T-helper 17 cell (primary cell): ENCODE data around the gene MDP1. TPM values are rescaled to one million over a fixed set of nuclear protein-coding genes. Genes with fewer than 3 reads are reported as not detected.
A peak's percentile ranks its signal among the peaks of the same experiment; 100 is the strongest.
"Not testable (repeated sequence)": the region's sequence is repeated elsewhere in the genome, so short reads cannot be mapped to it uniquely, and the experiment has no call there.

Experiments used
- ATAC-seq: fragments of 150-1000 bp; cut with Tn5 transposase; 2 replicates; pipeline ENCODE4 v1.10.0; 2021; ENCODE audit warnings: mild to moderate bottlenecking, moderate library complexity
- DNase-seq, 3 donors: peaks; one replicate each; pipeline versions ENCODE4 v3.0.0 to v3.0.0-alpha.2; 2020 to 2021
- H3K9me3 ChIP-seq: one replicate; pipeline ENCODE4 v1.7.0; 2013; ENCODE audit warnings: low read length, mild to moderate bottlenecking; ENCODE audit not compliant: control insufficient read depth, poor library complexity, severe bottlenecking
- H3K27ac Mint-ChIP-seq: one replicate; pipeline ENCODE4 v1.8.0; 2022; ENCODE audit warnings: mild to moderate bottlenecking, moderate library complexity, mixed read lengths
- H3K27me3 Mint-ChIP-seq: one replicate; pipeline ENCODE4 v1.8.0; 2022; ENCODE audit warnings: mixed read lengths
- H3K36me3 Mint-ChIP-seq: one replicate; pipeline ENCODE4 v1.8.0; 2022; ENCODE audit warnings: low read depth, mixed read lengths
- H3K4me1 Mint-ChIP-seq: one replicate; pipeline ENCODE4 v1.8.0; 2022; ENCODE audit warnings: mild to moderate bottlenecking, mixed read lengths
- H3K4me3 Mint-ChIP-seq: one replicate; pipeline ENCODE4 v1.8.0; 2022; ENCODE audit warnings: mild to moderate bottlenecking, moderate library complexity, mixed read lengths
- total RNA-seq, 4 donors: library from RNA in 2 of 4; stranded (reverse) in 2 of 4; gene quantifications; one replicate each; pipeline ENCODE4 v1.2.3 and lab custom pipeline; 2022 to 2026

Gene MDP1
- total RNA-seq, 2 donors from 2014 or later = 4.0 to 5.9 TPM

- H3K36me3 Mint-ChIP-seq = peaks cover 4% of the 10 kb centered on the region
- no peak overlapping the region for H3K4me3 Mint-ChIP-seq
- ATAC-seq (no peak), DNase-seq (no peak)
- no peaks in the 10 kb centered on the region for H3K27me3 Mint-ChIP-seq
- no peaks in the 10 kb centered on the region for H3K9me3 ChIP-seq
- H3K27ac Mint-ChIP-seq = peak overlapping the region; percentile 32
- peaks cover 2% of the 10 kb centered on the region for H3K4me1 Mint-ChIP-seq
These were observed 41.1 kb upstream of the MDP1 start for GRCh38 chr14:24256960-24257359.

- no peak for DNase-seq
- H3K4me1 Mint-ChIP-seq = peaks cover 2% of the 10 kb centered on the region
- H3K27me3 Mint-ChIP-seq = no peaks in the 10 kb centered on the region
- peaks cover 3% of the 10 kb centered on the region for H3K36me3 Mint-ChIP-seq
- H3K27ac Mint-ChIP-seq = peak overlapping the region; percentile 32
- ATAC-seq = no peak
- H3K4me3 Mint-ChIP-seq = no peak overlapping the region
- H3K9me3 ChIP-seq = no peaks in the 10 kb centered on the region
These were observed 40.3 kb upstream of the MDP1 start for GRCh38 chr14:24255931-24256711.

DNA sequence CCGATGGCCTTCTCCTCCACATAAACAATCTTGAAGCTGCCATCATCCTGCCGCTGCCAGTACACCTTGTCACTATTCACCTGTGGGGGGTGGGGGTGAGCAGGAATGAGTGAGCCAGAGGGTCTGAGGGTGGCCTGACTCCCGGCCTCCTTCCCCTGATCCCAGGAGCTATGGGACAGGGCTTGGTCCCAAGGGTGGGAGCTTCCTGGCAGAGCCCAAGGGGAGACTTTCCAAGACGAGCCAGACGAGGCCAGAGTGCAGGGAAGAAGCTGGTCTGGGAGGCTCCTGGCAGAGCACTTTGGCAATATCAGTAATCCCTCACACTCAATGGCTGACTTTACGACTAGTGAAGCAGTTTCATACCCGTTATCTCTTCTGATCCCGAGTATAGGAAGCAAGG is 39.6 kb upstream of the MDP1 start:
- H3K4me1 Mint-ChIP-seq = peaks cover 6% of the 10 kb centered on the region
- no peak for ATAC-seq
- no peak for DNase-seq
- H3K36me3 Mint-ChIP-seq = peaks cover 2% of the 10 kb centered on the region
- H3K4me3 Mint-ChIP-seq = no peak overlapping the region
- no peaks in the 10 kb centered on the region for H3K9me3 ChIP-seq
- H3K27me3 Mint-ChIP-seq = no peaks in the 10 kb centered on the region
- no peak overlapping the region for H3K27ac Mint-ChIP-seq

DNA sequence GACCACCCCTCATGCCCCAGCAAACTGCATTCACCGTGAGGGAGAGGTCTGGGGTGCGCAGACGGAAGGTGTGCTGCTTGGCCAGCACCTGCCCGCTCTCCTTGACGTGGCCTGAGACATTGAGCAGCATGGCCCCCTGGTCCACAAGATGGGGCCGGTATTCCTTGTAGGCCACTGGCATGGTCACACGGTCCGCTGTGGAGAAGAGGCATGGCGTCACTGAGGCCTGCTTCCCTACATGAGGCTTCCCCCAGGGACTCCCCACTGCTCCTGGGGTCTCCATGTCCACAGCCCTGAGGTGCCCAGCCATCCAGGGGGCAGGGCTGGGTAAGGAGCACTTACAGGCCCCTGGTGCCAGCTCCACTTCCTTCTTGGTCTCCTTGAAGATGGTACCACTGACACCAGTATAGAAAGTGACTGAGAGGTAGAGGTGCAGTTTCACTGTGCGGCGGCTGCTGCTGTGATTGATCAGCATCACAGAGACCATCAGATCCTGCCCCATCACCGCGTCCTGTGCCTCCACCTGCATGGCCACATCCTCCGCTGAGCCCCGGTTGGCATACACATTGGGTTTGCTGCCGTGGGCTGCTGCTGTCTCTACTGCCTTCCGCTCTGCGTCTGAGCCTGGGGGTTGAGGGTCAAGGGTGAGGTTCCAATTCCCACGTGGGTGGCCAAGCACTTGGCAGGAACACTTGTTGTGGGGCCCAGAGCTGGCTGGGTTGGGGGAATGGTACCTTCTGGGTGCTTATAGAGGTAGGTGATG is 38.9 kb upstream of the MDP1 start:
- ATAC-seq (no peak), DNase-seq (no peak)
- H3K4me1 Mint-ChIP-seq = peaks cover 9% of the 10 kb centered on the region
- no peak overlapping the region for H3K27ac Mint-ChIP-seq
- H3K9me3 ChIP-seq = no peaks in the 10 kb centered on the region
- no peaks in the 10 kb centered on the region for H3K27me3 Mint-ChIP-seq
- no peak overlapping the region for H3K4me3 Mint-ChIP-seq
- peaks cover 6% of the 10 kb centered on the region for H3K36me3 Mint-ChIP-seq

- H3K36me3 Mint-ChIP-seq = peaks cover 6% of the 10 kb centered on the region
- peak overlapping the region; percentile 29 for H3K27ac Mint-ChIP-seq
- H3K4me3 Mint-ChIP-seq = no peak overlapping the region
- no peak for DNase-seq
- peaks cover 11% of the 10 kb centered on the region for H3K4me1 Mint-ChIP-seq
- no peaks in the 10 kb centered on the region for H3K27me3 Mint-ChIP-seq
- no peaks in the 10 kb centered on the region for H3K9me3 ChIP-seq
- no peak for ATAC-seq
These were observed 38.1 kb upstream of the MDP1 start for GRCh38 chr14:24253936-24254335.

- DNase-seq (no peak), ATAC-seq (no peak)
- Mint-ChIP-seq H3K4me1 (peaks cover 15% of the 10 kb centered on the region), H3K27me3 (no peaks in the 10 kb centered on the region), H3K27ac (peak overlapping the region; percentile 19), H3K36me3 (peaks cover 6% of the 10 kb centered on the region), H3K4me3 (no peak overlapping the region)
- H3K9me3 ChIP-seq = no peaks in the 10 kb centered on the region
These were observed 36.6 kb upstream of the MDP1 start for GRCh38 chr14:24252289-24253124.

- peaks cover 19% of the 10 kb centered on the region for H3K4me1 Mint-ChIP-seq
- no peaks in the 10 kb centered on the region for H3K27me3 Mint-ChIP-seq
- H3K27ac Mint-ChIP-seq = peak overlapping the region; percentile 19
- ATAC-seq (no peak), DNase-seq (no peak)
- no peaks in the 10 kb centered on the region for H3K9me3 ChIP-seq
- H3K36me3 Mint-ChIP-seq = peaks cover 6% of the 10 kb centered on the region
- H3K4me3 Mint-ChIP-seq = no peak overlapping the region
These were observed 36.0 kb upstream of the MDP1 start for GRCh38 chr14:24251880-24252288.

GRCh38 chr14:24250354-24250753 is 34.5 kb upstream of the MDP1 start:
- no peak for ATAC-seq
- H3K4me1 Mint-ChIP-seq = peaks cover 20% of the 10 kb centered on the region
- H3K36me3 Mint-ChIP-seq = peaks cover 6% of the 10 kb centered on the region
- H3K27ac Mint-ChIP-seq = peak overlapping the region; percentile 88
- no peaks in the 10 kb centered on the region for H3K9me3 ChIP-seq
- H3K27me3 Mint-ChIP-seq = no peaks in the 10 kb centered on the region
- peak overlapping the region; percentile 19 for H3K4me3 Mint-ChIP-seq
- DNase-seq = no peak

GRCh38 chr14:24249230-24250021 is 33.6 kb upstream of the MDP1 start:
- H3K36me3 Mint-ChIP-seq = peaks cover 6% of the 10 kb centered on the region
- H3K9me3 ChIP-seq = no peaks in the 10 kb centered on the region
- ATAC-seq = no peak
- no peak overlapping the region for H3K4me3 Mint-ChIP-seq
- no peaks in the 10 kb centered on the region for H3K27me3 Mint-ChIP-seq
- peak overlapping the region; percentile 88 for H3K27ac Mint-ChIP-seq
- DNase-seq = no peak
- peaks cover 24% of the 10 kb centered on the region for H3K4me1 Mint-ChIP-seq

DNA sequence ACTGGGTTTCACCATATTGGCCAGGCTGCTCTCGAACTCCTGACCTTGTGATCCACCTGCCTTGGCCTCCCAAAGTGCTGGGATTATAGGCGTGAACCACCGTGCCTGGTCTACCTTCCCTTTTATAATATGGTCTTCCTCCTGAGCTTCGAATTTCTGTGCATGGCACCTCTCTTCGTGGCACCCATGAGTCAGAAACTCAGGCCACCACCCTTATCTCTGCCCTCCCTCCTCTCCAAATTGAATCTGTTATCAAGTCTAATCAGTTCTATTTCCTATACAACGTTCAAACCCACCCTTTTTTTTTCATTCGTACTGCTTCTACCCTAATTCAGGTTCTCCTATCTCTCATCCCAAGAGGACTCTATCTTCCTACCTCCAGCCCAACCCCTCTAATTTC is 31.6 kb upstream of the MDP1 start:
- peak overlapping the region; percentile 89 for H3K27ac Mint-ChIP-seq
- ATAC-seq = no peak
- peaks cover 34% of the 10 kb centered on the region for H3K4me1 Mint-ChIP-seq
- no peaks in the 10 kb centered on the region for H3K9me3 ChIP-seq
- H3K4me3 Mint-ChIP-seq = peak overlapping the region; percentile 74
- H3K27me3 Mint-ChIP-seq = no peaks in the 10 kb centered on the region
- peaks cover 6% of the 10 kb centered on the region for H3K36me3 Mint-ChIP-seq
- no peak for DNase-seq

DNA sequence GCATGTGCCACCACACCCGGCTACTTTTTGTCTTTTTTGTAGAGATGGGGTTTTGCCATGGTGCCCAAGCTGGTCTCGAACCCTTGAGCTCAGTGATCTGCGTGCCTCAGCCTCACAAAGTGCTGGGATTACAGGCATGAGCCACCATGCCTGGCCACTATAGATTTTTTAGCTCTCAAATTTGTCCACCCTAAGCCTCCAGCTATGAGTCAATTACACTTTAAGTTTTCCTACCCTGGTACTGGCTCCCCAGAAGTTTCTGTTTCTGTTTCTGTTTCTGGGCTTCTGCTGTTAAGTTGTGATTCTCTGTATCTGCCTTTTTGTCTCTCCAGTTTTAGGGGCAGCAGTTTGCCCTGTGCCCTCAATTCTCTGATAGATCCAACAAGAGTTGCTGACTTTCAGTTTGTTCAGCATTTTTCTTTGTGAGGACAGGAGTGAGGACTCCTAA is 30.9 kb upstream of the MDP1 start:
- DNase-seq (no peak), ATAC-seq (no peak)
- H3K27ac Mint-ChIP-seq = peak overlapping the region; percentile 89
- peak overlapping the region; percentile 73 for H3K4me3 Mint-ChIP-seq
- H3K9me3 ChIP-seq = no peaks in the 10 kb centered on the region
- peaks cover 6% of the 10 kb centered on the region for H3K36me3 Mint-ChIP-seq
- H3K27me3 Mint-ChIP-seq = no peaks in the 10 kb centered on the region
- peaks cover 36% of the 10 kb centered on the region for H3K4me1 Mint-ChIP-seq

DNA sequence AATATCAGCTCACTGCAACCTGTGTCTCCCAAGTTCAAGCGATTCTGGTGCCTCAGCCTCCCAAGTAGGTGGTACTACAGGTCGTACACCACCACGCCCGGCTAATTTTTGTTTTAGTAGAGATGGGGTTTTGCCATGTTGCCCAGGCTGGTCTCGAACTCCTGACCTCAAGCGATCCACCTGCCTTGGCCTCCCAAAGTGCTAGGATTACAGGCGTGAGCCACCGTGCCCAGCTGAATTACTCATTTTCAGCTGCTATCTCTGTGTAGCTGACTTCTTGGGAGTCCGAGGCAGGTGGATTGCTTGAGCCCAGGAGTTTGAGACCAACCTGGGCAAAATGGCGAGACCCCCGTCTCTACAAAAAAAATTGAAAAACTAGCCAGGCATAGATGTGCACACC is 29.5 kb upstream of the MDP1 start:
- H3K27me3 Mint-ChIP-seq, ATAC-seq, H3K4me3 Mint-ChIP-seq, H3K9me3 ChIP-seq, DNase-seq, H3K36me3 Mint-ChIP-seq: not testable (repeated sequence)
- Mint-ChIP-seq H3K4me1 (peaks cover 34% of the 10 kb centered on the region), H3K27ac (peak overlapping the region; percentile 79)
